Stomach (tissue), 9 donors: Measurements from ENCODE around the gene GOLGA1. TPM values are rescaled to one million over a fixed set of nuclear protein-coding genes. Genes with fewer than 3 reads are reported as not detected.

ENCODE experiments used
- DNase-seq, 2 donors: peaks; one replicate each; pipeline versions ENCODE4 v3.0.0 to v3.0.0-alpha.2; 2013 to 2019
- H3K27ac ChIP-seq, 5 donors: fragments of 200-600 bp in 4 of 5; sonication (generic) in 4 of 5; one replicate each; pipeline ENCODE4 v1.5.1; 2013 to 2019; ENCODE audit warnings: mild to moderate bottlenecking in 1 of 5, moderate library complexity in 1 of 5
- H3K27me3 ChIP-seq, 3 donors: fragments of 200-600 bp; sonication (generic); one replicate each; pipeline ENCODE4 v1.5.1; 2017 to 2019; ENCODE audit warnings: mixed run types in 1 of 3
- H3K36me3 ChIP-seq, 4 donors: fragments of 200-600 bp; sonication (generic); 1 replicate in 3 of 4; 2 replicates in 1 of 4; pipeline ENCODE4 v1.5.1; 2016 to 2019
- H3K4me1 ChIP-seq, 4 donors: fragments of 200-600 bp; sonication (generic); one replicate each; pipeline ENCODE4 v1.5.1; 2016 to 2019
- H3K4me3 ChIP-seq, 4 donors: fragments of 200-600 bp; sonication (generic) in 3 of 4; one replicate each; pipeline ENCODE4 v1.5.1; 2016 to 2019; ENCODE audit warnings: mild to moderate bottlenecking in 1 of 4
- H3K9me3 ChIP-seq, 4 donors: fragments of 200-600 bp; sonication (generic); one replicate each; pipeline ENCODE4 v1.5.1; 2016 to 2019
- CTCF ChIP-seq, 7 experiments: fragments of 450-650 bp in 4 of 7; fragments of 200-600 bp in 3 of 7; sonication (generic) in 3 of 7; IDR thresholded peaks; one replicate each; pipeline ENCODE4 v1.5.1; 2016 to 2019; ENCODE audit warnings: antibody characterized with exemption in 7 of 7, control low read depth in 2 of 7, mild to moderate bottlenecking in 1 of 7
- EP300 ChIP-seq: sonication (generic); formaldehyde crosslinking; IDR thresholded peaks from one replicate; pipeline ENCODE4 v1.6.1; 2017; ENCODE audit warnings: antibody characterized with exemption
- POLR2A ChIP-seq, 4 donors: fragments of 450-650 bp; IDR thresholded peaks; one replicate each; pipeline ENCODE4 v1.6.1; 2016; ENCODE audit warnings: antibody characterized with exemption in 4 of 4, control low read depth in 2 of 4, mild to moderate bottlenecking in 1 of 4, moderate library complexity in 1 of 4
- POLR2AphosphoS5 ChIP-seq, 3 donors: sonication (generic); formaldehyde crosslinking; IDR thresholded peaks; one replicate each; pipeline ENCODE4 v1.6.1; 2016; ENCODE audit warnings: antibody characterized with exemption in 3 of 3
- WGBS, 5 donors: extraction: QIAGEN DNeasy Blood & Tissue Kit in 3 of 5; methylation state at CpG; one replicate each; pipeline versions ENCODE4 v1.1.5 to v1.1.7; 2013 to 2018; 5-methylcytosine and 5-hydroxymethylcytosine counted together
- intact Hi-C: fragments of 100-400 bp; cut with DNase I; formaldehyde crosslinking; loops from one replicate; pipeline ENCODE4 v1.15.1; 2023; ENCODE audit warnings: low total_unique reads
- polyA plus RNA-seq, 3 donors: library from polyadenylated mRNA; stranded (reverse); fragments of 200-250 nt; gene quantifications; one replicate each; pipeline ENCODE4 v1.2.3, GENCODE V29; 2013
- total RNA-seq, 5 donors: library from RNA; depleted of rRNA; stranded (reverse); fragments of >200 nt; gene quantifications; one replicate each; pipeline versions ENCODE4 v1.1.0 to v1.2.3, GENCODE V29; 2014 to 2016
- donor health status: healthy with polysubstance abuse.
- donor health status: Bipolar disorder and iron deficiency.
- donor health status: healthy.

The GOLGA1 gene
- total and polyA plus RNA-seq, 8 donors = 4.1 to 88.4 (median 18.1) TPM

GRCh38 chr9:124886461-124886860 is 54.4 kb downstream of the GOLGA1 start:
- Histone ChIP-seq H3K27me3 (no peaks in the 10 kb centered on the region), H3K4me1 (no peaks in the 10 kb centered on the region), H3K36me3 (peaks cover 61 to 100% (median 100%) of the 10 kb centered on the region in 4 donors), H3K4me3 (no peak overlapping the region), H3K27ac (no peak overlapping the region), H3K9me3 (no peaks in the 10 kb centered on the region)
- TF ChIP-seq POLR2A (IDR thresholded peaks at IDR 0.05) (no peak), EP300 (no peak), POLR2AphosphoS5 (IDR thresholded peaks at IDR 0.05) (no peak), CTCF (IDR thresholded peaks at IDR 0.05) (no peak)
- intact Hi-C loops = no loop called here
- 84 to 92% (median 85%) methylated on average over 10 of the region's 10 CpGs for WGBS, 5 donors
- no peak for DNase-seq

GRCh38 chr9:124885551-124885950 is 55.3 kb downstream of the GOLGA1 start:
- H3K27ac ChIP-seq = no peak overlapping the region
- H3K4me1 ChIP-seq = no peaks in the 10 kb centered on the region
- H3K4me3 ChIP-seq = no peak overlapping the region
- intact Hi-C loops = no loop called here
- no peak for DNase-seq
- no peak for TF ChIP-seq POLR2AphosphoS5 (IDR thresholded peaks at IDR 0.05)
- TF ChIP-seq CTCF (IDR thresholded peaks at IDR 0.05) = no peak
- TF ChIP-seq EP300 = no peak
- no peak for TF ChIP-seq POLR2A (IDR thresholded peaks at IDR 0.05)
- H3K27me3 ChIP-seq = no peaks in the 10 kb centered on the region
- WGBS, 5 donors = 84 to 95% (median 93%) methylated on average over 4 of the region's 4 CpGs
- peaks cover 62 to 100% (median 100%) of the 10 kb centered on the region in 4 donors for H3K36me3 ChIP-seq
- H3K9me3 ChIP-seq = no peaks in the 10 kb centered on the region

GRCh38 chr9:124884376-124884775 is 56.5 kb downstream of the GOLGA1 start:
- Histone ChIP-seq H3K4me3 (no peak overlapping the region), H3K36me3 (peaks cover 58 to 100% (median 100%) of the 10 kb centered on the region in 4 donors), H3K9me3 (no peaks in the 10 kb centered on the region), H3K27ac (no peak overlapping the region), H3K27me3 (no peaks in the 10 kb centered on the region), H3K4me1 (no peaks in the 10 kb centered on the region)
- WGBS, 5 donors = 72 to 90% (median 83%) methylated on average over 4 of the region's 4 CpGs
- intact Hi-C loops = no loop called here
- no peak for TF ChIP-seq POLR2AphosphoS5 (IDR thresholded peaks at IDR 0.05)
- no peak for TF ChIP-seq CTCF (IDR thresholded peaks at IDR 0.05)
- no peak for TF ChIP-seq POLR2A (IDR thresholded peaks at IDR 0.05)
- TF ChIP-seq EP300 = no peak
- DNase-seq = no peak

- Histone ChIP-seq H3K27me3 (no peaks in the 10 kb centered on the region), H3K4me1 (no peaks in the 10 kb centered on the region), H3K4me3 (no peak overlapping the region), H3K9me3 (no peaks in the 10 kb centered on the region), H3K27ac (no peak overlapping the region), H3K36me3 (peaks cover 47 to 100% (median 100%) of the 10 kb centered on the region in 4 donors)
- intact Hi-C loops = no loop called here
- TF ChIP-seq POLR2AphosphoS5 (IDR thresholded peaks at IDR 0.05) = no peak
- TF ChIP-seq POLR2A (IDR thresholded peaks at IDR 0.05) = no peak
- no peak for TF ChIP-seq EP300
- no peak for TF ChIP-seq CTCF (IDR thresholded peaks at IDR 0.05)
- no peak for DNase-seq
- WGBS, 5 donors = 73 to 80% (median 78%) methylated on average over 13 of the region's 13 CpGs
Observed at GRCh38 chr9:124882231-124882630, 58.7 kb downstream of the GOLGA1 start.
